ENCODE data around the gene IQCB1.

The IQCB1 gene

GRCh38 chr3:121740896-121741295 lies 94.0 kb downstream of the IQCB1 start:
- DNase-seq = no peak

GRCh38 chr3:121739902-121740301 lies 95.0 kb downstream of the IQCB1 start:
- DNase-seq = no peak

DNA sequence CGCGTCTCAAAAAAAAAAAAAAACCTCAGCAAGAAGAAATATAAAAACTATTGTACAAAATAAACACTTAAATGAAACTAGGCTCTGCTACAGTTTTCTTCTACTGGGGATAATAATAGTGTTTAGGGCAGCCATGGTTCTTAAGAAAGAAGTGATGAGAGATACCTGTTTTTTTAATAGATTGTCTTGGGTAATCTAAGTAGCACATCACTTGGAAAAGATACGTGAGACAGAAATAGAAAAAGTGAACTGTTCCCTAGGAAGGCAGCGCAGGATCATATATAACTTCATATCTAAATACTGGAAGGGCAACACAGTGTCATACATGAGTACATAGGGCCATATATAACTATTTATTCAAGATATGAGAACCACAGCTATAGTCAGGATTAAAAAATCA lies 97.2 kb downstream of the IQCB1 start:
- DNase-seq = no peak

- no peak for DNase-seq
Measured at GRCh38 chr3:121736112-121736511, 98.7 kb downstream of the IQCB1 start.

DNA sequence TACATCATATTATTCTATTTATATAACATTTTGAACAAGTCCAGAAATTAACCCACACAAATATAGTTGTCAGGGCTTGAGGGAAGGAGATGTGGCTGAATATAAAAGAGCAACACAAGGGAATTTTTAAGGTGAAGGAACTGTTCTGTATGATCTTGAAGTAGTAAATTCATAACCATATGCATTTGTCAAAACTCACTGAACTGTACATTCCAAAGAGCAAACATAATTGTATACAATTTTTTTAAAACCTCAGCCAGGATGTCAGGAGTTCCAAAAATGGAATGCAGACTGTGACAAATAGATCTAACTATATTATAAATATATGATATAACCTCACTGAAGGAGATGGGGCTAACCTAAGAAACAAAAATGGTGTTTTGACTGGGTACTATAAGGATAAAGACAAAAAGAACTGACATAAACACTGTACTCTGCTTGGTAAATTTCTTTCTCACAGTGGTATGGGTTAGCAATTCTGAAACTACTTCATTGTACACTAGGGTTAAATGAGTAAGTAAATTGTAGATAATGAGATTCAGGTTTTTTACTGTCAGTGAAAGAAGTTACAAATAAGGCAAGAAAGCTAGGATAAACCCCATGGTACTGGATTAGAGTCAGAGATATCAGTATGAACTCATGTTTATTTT lies 99.7 kb downstream of the IQCB1 start:
- no peak for DNase-seq

DNA sequence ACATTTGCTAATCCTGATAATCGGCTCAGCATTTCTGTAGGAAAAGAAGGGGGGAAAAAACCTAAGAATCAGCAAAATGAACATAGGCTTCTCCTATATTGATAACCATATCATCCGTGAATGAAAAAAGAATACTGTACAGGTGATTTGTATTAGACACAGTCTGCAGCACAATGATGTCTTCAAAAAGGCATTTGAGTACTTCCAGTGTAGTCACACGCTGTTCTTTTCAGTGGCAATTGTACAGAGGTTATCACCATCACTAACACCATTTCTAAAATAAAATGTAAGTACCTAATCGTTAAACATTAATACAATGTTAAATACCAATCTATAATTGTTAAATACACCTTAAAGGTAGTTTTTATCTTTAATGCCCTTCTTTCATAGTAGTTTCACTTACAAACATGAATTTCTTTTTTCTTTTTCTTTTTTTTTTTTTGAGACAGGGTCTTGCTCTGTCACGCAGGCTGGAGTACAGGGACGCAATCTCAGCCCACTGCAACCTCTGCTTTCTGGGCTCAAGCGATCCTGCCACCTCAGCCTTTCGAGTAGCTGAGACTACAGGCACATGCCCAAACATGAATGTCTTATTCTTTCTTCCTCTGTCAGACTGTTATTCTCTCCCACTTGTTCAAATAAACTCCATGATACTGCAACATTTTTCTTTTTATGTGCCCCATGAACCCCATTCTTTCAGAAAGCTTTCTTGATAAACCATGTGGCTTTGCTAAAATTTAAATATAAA lies 103.7 kb downstream of the IQCB1 start:
- DNase-seq = no peak

- DNase-seq = no peak
Measured at GRCh38 chr3:121724130-121724529, 110.7 kb downstream of the IQCB1 start.

GRCh38 chr3:121723485-121723884 lies 111.4 kb downstream of the IQCB1 start:
- no peak for DNase-seq

DNA sequence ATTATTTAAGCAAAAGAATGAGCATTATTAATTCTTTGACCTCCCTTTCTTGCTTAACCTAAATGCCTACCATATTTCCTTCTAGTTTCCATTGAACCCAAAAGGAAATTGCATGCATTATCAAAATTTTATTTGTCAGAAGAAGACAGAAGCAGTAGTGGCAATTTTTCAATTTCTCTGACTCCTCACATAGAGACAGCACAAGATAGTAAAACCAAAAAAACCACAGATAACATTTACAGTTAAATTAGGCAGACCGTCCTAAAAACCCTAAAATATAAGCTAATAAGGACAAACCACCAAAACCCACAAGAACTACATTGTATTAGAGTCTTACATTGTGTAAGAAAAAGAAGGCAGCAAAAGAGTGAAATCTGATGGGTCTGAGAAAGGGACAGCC lies 112.4 kb downstream of the IQCB1 start:
- no peak for DNase-seq

DNA sequence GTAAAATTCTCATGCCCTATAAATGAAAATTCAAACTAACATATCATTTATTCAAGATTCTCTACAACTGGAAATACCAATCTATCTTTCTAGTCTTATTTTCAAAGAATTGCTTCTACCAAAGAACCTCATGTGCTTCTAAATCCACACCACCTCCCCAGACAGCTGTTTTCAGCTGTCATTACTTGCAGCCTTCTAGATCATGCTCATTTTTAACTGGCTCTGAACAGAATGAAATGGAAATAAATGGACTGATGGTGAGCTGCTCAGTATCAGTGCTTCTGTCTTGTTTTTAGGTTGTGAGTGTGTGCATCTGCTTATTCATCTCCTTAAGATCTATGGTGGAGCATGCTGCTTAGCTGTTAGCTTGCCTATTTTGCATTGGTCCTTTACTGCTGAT lies 114.7 kb downstream of the IQCB1 start:
- DNase-seq = no peak
